GM23338 (cell line): ENCODE measurements around the gene ANO6.

Experiments used
- CREB1 ChIP-seq: fragments of 250-450 bp; sonication (Bioruptor Pico); IDR thresholded peaks from 2 replicates; pipeline ENCODE4 v1.5.0; 2020; ENCODE audit warnings: low read depth, mild to moderate bottlenecking, moderate library complexity
- EZH2 ChIP-seq: fragments of 200-600 bp; sonication (generic); IDR thresholded peaks from one replicate; pipeline ENCODE4 v1.8.0; 2017; ENCODE audit warnings: antibody characterized with exemption, mild to moderate bottlenecking, low read depth; ENCODE audit not compliant: unreplicated experiment
- EZH2phosphoT487 ChIP-seq: fragments of 200-600 bp; sonication (generic); IDR thresholded peaks from one replicate; pipeline ENCODE4 v1.8.1; 2018; ENCODE audit warnings: antibody characterized with exemption; ENCODE audit not compliant: unreplicated experiment
- JUNB ChIP-seq: IDR thresholded peaks from one replicate; pipeline ENCODE4 v1.6.1; 2016; ENCODE audit warnings: antibody characterized with exemption; ENCODE audit not compliant: unreplicated experiment
- POLR2AphosphoS5 ChIP-seq: IDR thresholded peaks from 2 replicates; pipeline ENCODE4 v1.6.1; 2016; ENCODE audit warnings: antibody characterized with exemption, low read depth
- ZNF114 ChIP-seq: fragments of 250-450 bp; sonication (Bioruptor Pico); IDR thresholded peaks from 2 replicates; pipeline ENCODE4 v1.5.0; 2020; ENCODE audit warnings: mild to moderate bottlenecking, moderate library complexity
- TF ChIP-seq, protein P1 (sequence below), 2 experiments: fragments of 200-600 bp in 1 of 2; sonication (generic) in 1 of 2; conservative IDR thresholded peaks; 2 replicates each; pipeline versions ENCODE4 v1.5.1 to v1.6.1; 2016 to 2017; ENCODE audit warnings: antibody characterized with exemption in 2 of 2, low read depth in 2 of 2, mild to moderate bottlenecking in 2 of 2, moderate library complexity in 1 of 2
- TF ChIP-seq, protein P2 (sequence below): IDR thresholded peaks from one replicate; pipeline ENCODE4 v1.6.1; 2018; ENCODE audit warnings: antibody characterized with exemption; ENCODE audit not compliant: unreplicated experiment
- TF ChIP-seq, protein P3 (sequence below): IDR thresholded peaks from 2 replicates; pipeline ENCODE4 v1.6.1; 2016; ENCODE audit warnings: antibody characterized with exemption

DNA sequence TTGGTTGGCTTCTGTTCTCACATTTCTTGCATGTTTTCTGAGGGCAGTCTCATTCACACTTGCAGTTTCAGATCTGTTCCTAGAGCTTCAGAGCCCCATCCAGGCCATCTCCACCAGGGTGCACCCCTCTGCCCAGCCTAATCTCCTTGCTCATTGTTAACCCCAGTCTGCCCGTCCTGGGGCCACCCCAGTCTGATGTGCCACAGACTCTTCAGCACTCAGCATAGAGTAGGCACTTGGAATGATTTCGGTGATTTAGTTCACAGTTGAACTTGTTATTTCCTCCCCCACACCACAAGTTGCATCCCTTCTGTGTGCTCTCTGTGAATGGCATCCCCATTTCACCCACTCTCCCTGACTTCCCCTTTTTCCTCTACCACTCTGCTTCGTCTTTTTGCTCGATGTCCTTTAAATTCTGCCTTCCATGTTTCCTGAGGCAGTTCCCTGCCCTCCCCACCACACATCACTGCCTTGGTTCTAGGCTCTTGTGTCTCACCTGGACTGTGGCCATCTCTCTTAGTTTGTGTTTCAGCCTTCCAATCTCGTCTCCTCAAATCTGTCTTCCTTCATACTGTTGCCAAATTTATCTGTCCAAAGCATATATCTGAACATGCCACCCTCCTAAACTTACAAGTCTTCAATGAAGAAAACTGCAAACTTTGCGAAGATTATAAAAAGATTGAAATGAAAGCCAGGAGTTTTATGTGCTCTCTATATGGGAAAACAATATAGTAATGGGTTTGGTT, 41.5 kb downstream of the ANO6 start:
- TF ChIP-seq, protein P1, sequence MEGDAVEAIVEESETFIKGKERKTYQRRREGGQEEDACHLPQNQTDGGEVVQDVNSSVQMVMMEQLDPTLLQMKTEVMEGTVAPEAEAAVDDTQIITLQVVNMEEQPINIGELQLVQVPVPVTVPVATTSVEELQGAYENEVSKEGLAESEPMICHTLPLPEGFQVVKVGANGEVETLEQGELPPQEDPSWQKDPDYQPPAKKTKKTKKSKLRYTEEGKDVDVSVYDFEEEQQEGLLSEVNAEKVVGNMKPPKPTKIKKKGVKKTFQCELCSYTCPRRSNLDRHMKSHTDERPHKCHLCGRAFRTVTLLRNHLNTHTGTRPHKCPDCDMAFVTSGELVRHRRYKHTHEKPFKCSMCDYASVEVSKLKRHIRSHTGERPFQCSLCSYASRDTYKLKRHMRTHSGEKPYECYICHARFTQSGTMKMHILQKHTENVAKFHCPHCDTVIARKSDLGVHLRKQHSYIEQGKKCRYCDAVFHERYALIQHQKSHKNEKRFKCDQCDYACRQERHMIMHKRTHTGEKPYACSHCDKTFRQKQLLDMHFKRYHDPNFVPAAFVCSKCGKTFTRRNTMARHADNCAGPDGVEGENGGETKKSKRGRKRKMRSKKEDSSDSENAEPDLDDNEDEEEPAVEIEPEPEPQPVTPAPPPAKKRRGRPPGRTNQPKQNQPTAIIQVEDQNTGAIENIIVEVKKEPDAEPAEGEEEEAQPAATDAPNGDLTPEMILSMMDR (conservative IDR thresholded peaks at IDR 0.05; ENCODE audit: low read depth in 2 of 2) = 0 out of 4 replicates have a peak, but pooled peaks of 1 of the 2 experiments have one; percentile 3
- TF ChIP-seq EZH2 (no peak), EZH2phosphoT487 (no peak), POLR2AphosphoS5 (no peak), ZNF114 (no peak), CREB1 (CRISPR knock-in tag) (no peak), JUNB (no peak)
- TF ChIP-seq, protein P2, sequence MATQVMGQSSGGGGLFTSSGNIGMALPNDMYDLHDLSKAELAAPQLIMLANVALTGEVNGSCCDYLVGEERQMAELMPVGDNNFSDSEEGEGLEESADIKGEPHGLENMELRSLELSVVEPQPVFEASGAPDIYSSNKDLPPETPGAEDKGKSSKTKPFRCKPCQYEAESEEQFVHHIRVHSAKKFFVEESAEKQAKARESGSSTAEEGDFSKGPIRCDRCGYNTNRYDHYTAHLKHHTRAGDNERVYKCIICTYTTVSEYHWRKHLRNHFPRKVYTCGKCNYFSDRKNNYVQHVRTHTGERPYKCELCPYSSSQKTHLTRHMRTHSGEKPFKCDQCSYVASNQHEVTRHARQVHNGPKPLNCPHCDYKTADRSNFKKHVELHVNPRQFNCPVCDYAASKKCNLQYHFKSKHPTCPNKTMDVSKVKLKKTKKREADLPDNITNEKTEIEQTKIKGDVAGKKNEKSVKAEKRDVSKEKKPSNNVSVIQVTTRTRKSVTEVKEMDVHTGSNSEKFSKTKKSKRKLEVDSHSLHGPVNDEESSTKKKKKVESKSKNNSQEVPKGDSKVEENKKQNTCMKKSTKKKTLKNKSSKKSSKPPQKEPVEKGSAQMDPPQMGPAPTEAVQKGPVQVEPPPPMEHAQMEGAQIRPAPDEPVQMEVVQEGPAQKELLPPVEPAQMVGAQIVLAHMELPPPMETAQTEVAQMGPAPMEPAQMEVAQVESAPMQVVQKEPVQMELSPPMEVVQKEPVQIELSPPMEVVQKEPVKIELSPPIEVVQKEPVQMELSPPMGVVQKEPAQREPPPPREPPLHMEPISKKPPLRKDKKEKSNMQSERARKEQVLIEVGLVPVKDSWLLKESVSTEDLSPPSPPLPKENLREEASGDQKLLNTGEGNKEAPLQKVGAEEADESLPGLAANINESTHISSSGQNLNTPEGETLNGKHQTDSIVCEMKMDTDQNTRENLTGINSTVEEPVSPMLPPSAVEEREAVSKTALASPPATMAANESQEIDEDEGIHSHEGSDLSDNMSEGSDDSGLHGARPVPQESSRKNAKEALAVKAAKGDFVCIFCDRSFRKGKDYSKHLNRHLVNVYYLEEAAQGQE = no peak
- TF ChIP-seq, protein P3, sequence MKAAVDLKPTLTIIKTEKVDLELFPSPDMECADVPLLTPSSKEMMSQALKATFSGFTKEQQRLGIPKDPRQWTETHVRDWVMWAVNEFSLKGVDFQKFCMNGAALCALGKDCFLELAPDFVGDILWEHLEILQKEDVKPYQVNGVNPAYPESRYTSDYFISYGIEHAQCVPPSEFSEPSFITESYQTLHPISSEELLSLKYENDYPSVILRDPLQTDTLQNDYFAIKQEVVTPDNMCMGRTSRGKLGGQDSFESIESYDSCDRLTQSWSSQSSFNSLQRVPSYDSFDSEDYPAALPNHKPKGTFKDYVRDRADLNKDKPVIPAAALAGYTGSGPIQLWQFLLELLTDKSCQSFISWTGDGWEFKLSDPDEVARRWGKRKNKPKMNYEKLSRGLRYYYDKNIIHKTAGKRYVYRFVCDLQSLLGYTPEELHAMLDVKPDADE = no peak
